Activated naive CD4-positive, alpha-beta T cell (primary cell): Measurements from ENCODE around the gene ZBTB11.
"Not testable (repeated sequence)": the region's sequence is repeated elsewhere in the genome, so short reads cannot be mapped to it uniquely, and the experiment has no call there.

Source experiments
- DNase-seq, 4 experiments: peaks; one replicate each; lab custom pipeline; 2025; lab: John Stamatoyannopoulos, UW

The ZBTB11 gene

DNA sequence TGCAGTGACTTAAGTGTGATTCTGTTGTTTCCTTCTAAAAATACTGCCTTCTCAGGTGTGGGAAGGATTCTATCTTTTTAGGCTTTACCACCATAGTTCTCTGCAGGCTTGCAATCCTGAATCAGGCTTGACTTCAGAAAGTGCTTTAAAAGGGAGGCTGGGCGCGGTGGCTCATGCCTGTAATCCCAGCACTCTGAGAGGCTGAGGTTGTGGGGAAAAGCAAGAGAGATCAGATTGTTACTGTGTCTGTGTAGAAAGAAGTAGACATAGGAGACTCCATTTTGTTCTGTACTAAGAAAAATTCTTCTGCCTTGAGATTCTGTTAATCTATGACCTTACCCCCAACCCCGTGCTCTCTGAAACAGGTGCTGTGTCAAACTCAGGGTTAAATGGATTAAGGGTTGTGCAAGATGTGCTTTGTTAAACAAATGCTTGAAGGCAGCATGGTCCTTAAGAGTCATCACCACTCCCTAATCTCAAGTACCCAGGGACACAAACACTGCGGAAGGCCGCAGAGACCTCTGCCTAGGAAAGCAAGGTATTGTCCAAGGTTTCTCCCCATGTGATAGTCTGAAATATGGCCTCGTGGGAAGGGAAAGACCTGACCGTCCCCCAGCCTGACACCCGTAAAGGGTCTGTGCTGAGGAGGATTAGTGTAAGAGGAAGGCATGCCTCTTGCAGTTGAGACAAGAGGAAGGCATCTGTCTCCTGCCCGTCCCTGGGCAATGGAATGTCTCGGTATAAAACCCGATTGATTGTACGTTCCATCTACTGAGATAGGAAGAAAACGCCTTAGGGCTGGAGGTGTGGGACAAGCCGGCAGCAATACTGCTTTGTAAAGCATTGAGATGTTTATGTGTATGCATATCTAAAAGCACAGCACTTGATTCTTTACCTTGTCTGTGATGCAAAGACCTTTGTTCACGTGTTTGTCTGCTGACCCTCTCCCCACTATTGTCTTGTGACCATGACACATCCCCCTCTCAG is 15.0 kb upstream of the ZBTB11 start:
- DNase-seq, result not testable (repeated sequence)

DNA sequence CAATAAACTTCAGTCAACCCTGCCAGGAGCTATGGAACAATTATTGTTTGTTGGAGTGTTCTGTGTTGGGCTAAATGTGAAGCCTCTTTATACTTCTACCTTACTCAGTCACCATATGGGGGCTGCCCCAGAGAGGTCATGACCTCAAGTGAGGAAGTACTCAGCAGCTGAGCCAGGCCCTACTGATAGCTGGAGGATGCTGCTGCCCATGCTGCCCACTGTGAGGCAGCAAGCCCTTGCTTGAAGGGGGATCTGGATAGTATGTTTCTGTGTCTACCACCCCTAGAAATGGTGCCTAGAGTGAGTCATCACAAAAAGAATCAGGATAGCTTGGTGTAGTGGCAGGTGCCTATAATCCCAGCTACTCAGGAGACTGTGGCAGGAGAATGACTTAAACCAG is 14.0 kb upstream of the ZBTB11 start:
- no peak for DNase-seq

DNA sequence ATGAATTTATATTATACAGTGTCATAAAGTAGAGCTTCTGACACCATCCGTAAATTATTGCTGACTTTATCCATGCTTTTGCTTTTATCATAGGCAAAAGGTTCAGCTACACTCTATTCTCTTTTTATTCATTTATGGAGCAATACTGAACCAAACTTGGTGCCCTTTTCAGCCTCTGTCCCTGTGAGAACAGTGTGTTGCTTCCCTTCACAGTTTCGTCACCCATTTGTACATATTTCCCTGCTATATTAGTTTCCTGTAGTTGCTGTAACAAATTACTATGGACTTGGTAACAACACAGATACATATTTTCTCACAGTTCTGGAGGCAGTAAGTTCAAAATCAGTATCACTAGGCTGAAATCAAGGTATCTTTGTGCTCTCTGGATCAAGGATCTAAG is 12.4 kb upstream of the ZBTB11 start:
- DNase-seq, result no peak

DNA sequence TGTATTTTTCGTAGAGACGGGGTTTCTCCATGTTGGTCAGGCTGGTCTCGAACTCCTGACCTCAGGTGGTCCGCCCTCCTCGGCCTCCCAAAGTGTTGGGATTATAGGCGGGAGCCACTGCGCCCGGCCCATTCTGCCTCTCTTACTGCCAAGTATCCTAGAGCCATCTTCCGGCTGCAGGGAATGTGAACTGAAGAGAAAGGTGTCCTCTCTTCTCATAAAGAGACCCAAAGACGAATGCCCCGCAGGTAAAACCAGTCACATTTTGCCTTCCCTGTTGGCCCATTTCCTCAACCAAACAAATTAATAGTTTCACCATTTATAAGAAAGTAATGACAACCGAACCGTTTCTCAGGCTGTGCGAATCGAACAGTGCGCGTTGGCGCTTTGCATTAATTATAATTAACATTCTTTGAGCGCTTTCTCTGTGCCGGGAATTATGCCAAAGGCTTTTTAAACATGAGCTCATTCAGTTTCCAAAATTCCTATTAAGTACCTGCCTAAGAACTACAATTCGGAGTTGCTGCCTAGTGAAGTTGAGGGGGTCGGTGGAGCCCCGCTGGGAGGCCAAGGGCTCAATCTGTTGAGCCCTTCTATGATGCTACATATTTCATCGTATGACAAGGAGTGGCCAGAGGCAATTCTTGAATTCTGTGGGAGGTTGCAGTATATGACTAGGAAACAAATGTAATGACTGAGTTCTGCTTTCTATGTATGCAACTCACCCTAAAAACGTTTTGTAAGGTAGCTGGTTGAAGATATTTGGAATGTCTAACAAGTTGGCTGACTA is 10.4 kb upstream of the ZBTB11 start:
- no peak for DNase-seq

DNA sequence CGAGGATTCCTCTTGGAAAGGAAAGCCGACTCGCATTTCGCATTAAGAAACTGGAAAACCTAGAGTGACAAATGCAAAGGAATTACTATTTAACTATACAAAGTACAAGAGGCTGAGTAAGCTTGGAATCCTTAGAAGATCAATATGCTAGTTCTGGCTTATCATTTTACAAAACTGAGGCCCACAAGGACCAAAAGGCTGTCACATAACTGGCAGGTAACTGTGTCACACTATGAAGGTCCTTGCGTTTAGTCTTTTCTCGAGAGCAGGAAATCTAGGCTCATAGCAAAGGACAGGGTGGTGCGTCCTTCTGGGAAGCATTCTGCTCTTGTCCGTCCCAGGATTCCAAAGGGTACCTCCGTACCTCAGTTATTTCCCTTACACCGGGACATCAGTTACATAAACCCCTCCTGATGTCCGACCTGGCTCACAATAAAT is 9.0 kb upstream of the ZBTB11 start:
- DNase-seq, result no peak

DNA sequence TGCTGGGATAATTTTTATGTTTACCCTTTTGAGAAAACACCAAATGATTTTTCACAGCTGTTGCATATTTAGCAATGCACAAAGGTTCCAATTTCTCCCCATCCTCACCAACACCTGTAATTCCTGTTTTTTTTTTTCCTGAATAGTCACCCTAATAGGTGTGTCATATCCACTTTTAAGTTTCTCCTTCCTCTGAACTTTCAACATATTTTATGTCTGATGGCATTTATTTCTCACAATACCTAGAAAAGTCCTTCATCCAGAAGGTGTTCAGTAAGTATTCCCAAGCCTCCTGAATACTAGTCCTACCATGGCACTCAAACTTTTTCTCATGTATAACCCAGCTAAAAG is 8.1 kb upstream of the ZBTB11 start:
- no peak for DNase-seq

DNA sequence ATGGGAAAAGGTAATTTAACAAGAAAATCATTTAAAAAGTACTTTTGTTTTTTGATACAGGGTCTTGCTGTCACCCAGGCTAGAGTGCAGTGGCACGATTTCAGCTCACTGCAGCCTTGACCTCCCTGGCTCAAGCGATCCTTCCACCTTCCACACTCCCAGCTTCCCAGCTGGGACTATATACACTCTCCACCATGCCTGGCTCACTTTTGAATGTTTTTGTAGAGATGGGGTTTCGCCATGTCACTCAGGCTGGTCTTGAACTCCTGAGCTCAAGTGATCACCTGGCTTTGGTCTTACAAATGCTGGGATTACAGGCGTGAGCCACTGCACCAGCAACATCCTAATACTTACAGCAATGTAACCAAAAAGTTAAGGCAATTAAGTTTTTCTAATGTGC is 3.5 kb upstream of the ZBTB11 start:
- DNase-seq, result no peak

DNA sequence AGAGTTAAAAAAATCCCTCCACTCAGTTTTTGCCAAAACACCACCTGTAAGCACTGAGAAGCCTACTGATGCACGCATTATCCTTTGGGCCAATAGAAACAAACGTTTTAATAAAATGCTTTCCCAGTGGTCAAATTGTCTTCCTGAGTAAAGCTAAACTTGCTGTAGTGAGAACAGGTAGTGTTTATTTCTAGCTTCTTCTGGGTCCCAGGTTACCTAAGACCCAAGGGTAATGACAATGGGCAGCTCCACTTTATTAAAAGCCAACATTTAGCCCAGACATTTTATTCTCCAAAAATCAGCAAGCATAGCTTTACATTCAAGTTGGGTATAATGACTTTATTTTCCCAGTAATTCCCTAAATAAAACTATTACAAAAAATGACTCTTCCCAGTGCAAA is 1.9 kb upstream of the ZBTB11 start:
- DNase-seq, result not testable (repeated sequence)

DNA sequence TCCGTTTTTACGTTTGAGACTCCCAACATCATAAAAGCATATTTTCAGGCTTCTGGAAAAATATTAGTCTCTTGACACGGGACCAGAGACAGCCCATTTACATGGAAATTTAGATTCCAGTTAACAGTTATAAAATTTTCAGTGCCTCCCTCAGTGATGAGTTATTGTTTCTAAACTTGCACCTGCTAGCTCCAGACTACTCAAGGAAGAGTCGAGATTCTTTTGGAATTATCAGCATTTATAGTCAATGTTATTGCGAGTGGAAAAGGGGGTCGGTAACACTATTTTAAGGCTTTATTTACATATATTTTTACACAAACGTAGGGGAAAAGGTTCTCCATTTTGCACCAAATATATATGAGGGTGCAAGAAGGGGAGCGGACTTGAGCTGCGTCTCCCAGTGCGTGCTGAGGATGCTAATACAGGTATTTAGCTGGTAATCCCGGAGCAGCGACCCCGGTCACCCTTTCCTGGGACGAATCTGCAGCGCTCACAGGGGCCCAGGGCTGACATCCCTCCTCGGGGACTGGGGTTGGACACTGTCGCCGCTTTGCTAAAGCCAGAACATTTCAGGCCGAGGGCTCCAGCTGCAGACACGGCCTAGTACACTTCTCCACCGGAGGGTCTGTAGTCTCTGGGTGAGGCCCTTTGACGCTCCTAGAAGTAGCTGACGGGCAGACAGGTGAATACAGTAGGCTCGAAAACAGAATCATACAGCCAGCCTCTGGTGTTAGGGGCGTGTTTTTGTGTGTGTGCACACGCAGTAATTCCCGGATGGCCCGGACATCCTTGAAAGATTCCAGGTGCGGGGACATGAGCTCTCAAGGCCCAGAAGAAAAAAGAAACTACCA is 729 bp upstream of the ZBTB11 start:
- no peak for DNase-seq

DNA sequence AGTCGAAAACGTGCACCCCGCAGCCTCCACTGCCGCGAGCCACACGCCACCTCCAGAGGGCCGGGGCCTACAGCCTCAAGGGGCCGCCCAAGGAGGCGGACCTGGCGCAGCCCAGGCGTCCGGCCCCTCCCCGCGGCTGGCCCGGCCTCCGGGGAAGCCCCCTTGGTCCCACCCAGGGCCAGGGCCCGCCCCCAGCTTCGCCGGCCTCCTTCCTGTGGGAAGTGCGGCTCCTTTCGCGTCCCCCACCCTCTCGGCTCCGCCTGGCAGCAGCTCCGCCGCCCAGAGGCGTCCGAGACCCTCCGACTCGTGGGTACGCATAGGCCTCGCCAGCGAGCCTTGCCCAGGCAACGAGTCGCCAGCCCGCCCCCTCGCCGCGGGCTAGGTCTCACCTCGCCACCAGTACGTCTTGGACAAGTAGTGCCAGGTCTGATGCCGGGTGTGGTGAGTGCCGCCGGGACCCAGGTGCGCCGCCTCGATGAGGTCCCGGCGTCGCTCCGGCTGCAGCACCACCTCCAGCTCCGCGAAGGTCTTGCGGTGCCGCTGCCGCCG is 642 bp downstream of the ZBTB11 start:
- DNase-seq, result no peak

DNA sequence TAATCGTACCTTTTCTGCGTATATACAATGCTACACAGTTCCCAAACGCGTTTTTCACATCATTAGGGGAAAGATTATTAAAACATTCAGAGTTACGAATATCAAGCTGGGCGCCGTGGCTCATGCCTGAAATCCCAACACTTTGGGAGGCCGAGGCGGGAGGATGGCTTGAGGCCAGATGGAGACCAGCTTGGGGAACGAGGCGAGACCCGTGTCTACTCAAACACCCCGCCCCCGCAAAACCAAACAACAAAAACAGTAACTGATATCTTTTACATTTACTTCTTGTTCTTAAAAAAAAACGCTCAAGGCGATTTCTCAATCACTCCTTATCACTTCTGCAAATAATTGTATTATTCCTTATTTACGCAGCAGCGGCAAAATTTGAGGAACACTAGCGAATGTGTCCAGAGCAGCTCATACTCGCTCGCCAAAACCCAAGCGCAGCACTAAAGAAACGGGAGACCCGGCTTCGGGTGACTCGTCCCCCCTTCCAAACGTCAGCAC is 1.2 kb downstream of the ZBTB11 start:
- DNase-seq, result no peak

DNA sequence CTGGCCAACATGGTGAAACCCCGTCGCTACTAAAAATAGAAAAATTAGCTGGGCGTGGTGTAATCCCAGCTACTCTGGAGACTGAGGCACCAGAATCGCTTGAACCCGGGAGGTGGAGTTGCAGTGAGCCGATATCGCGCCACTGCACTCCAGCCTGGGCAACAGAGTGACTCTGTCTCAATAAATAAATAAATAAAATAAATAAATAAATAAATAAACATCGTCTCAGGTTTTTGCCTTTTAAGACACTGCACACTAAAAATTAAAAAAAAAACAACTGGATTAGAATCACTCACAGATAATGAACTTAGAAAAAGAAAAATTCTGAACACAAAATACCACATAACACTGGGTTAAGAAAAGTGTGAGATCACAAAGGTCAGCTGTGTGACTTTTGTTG is 2.4 kb downstream of the ZBTB11 start:
- no peak for DNase-seq

DNA sequence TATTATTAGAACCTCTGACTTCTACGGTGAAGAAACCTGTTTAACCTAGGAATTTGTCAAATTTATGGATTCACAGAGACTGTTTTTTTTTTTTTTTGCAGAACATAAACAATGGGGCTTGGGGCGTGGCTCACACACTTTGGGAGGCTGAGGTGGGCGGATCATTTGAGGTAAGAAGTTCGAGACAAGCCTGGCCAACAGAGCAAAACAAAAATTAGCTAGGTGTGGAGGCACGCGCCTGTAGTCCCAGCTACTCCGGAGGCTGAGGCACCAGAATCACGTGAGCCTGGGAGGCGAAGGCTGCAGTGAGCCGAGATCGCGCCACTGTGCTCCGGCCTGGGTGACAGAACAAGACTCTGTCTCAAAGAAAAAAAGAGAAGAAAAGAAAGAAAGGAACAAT is 3.0 kb downstream of the ZBTB11 start:
- no peak for DNase-seq

DNA sequence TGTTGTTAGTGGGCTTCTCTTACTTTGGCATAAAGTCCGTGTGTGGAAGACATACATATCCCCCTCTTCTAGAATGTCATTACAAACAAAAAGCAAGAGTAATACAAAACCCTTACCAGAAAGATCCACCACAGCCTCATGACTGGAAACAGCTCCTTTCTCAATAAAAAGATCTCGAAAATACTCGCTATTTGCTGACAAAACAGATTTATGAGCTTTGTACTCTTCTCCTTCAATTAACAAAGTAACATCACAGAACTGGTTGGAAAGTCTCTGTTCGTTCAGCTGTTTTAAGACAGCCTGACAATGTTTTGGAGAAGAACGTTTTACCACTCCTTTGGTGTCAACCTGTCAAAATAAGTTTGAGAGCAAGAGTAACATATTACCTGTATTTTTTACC is 5.9 kb downstream of the ZBTB11 start:
- DNase-seq, result no peak

DNA sequence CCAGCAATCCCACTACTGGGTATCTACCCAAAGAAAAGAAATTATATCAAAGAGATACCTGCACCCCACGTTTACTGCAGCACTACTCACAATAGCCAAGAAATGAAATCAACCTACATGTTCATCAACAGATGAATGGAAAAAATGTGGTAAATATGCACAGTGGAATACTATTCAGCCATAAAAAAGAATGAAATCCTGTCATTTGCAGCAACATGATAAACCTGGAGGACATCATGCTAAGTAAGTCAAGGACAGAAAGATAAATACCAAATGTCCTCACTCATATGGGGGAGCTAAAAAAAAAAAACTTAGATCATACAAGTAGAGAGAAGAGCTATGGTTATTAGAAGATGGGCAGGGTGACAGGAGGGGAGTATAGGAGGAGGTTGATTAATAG is 9.1 kb downstream of the ZBTB11 start:
- DNase-seq, result no peak

DNA sequence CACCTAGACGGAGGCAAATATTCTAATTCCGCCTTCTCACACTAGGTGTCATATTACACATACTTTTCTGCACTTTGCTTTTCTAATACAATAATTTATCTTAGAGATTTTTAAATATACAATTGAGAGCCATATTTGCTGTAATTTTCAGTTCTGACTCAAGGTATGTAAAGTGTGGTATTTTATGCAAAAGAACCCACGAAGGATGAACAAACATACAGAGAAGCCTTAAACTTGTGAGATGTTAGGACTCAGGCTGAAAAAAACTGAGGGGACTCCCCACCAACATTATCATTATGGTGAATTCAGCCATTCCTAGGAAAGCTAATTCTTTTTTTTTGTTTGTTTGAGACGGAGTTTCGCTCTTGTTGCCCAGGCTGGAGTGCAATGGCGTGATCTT is 9.6 kb downstream of the ZBTB11 start:
- no peak for DNase-seq

DNA sequence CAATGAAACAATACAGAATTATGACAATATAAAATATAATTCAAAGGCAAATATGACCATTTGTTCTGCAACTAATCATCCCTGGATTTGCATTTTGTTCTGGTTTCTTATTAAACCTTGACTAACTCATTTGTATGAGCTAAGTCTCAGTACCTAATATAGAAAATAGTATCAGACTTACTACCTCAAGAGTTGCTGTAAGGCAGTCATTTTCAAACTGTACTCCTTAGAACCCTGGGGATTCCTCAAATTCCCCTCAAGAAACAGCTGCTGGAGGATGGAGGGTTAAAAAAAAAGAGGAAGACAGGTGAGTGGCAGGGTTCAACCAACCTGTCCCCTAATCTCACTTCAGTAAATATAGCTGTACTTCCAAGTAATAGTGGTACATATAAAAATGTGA is 11.1 kb downstream of the ZBTB11 start:
- DNase-seq, result no peak

DNA sequence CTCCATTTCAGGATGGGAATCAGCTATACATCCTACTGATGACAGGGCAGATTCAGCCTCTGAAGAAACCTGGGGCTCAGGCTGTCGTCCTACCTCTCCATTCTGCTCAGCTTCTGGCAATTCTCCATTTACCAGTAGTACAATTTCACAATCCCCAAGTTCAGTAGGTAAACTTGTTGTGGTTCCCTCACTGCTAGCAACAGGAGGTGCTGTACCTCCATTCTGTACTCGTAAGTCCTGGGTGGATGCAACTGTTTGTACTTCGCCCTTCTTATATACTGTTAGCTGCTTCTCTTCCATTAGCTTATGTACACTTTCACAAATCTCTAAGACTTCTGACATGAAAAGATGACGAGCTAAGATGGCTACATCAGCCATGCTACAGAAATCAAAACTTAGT is 11.6 kb downstream of the ZBTB11 start:
- DNase-seq, result no peak

DNA sequence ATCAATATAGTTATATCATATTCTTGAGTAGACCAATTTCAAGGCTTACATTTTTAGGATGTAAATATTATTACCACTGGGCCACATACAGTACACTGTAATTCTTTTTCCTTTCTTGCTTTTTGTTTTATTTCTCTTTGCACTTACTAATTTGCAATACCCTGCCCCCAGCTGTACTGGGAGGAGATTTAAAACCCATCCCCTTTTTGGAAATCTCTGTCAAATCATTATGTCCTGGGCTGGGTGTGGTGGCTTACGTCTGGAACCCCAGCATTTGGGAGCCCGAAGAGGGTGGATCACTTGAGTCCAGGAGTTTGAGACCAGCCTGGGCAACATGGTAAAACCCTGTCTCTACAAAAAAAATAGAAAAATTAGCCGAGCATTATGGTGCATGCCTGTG is 16.2 kb downstream of the ZBTB11 start:
- DNase-seq, result no peak

DNA sequence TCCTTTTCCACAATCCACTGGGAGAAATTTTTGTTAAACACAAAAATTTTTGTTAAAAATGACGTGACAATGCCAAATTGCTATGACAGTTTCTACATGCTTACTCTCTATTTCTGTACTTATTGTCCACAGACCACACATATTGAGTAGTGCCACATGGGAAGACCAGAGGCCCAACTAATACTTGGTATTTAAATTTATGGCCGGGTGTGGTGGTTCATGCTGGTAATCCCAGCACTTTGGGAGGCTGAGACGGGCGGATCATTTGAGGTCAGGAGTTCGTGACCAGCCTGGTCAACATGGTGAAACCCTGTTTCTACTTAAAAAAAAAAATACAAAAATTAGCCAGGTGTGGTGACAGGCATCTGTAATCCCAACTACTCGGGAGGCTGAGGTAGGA is 20.3 kb downstream of the ZBTB11 start:
- DNase-seq, result no peak

DNA sequence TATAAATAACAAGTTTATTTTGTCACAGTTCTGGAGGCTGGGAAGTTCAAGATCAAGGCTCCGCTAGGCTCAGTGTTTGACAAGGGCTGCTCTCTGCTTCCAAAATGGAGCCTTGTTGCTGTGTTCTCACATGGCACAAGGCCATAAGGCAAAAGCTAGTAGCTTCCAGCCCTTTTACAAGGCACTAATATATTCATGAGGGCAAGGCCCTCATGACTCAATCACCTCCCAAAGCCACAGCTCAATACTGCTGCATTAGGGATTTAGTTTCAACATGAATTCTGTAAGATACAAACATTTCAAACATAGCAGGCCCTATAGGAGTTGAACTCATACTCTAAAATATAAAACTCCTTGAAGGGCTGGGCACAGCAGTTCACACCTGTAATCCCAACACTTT is 30.2 kb downstream of the ZBTB11 start:
- no peak for DNase-seq
